ENCODE results near the gene MRTFB. TPM values are rescaled to one million over a fixed set of nuclear protein-coding genes. Genes with fewer than 3 reads are reported as not detected.
A peak's percentile ranks its signal among the peaks of the same experiment; 100 is the strongest.
"Not testable (repeated sequence)": the region's sequence is repeated elsewhere in the genome, so short reads cannot be mapped to it uniquely, and the experiment has no call there.

Gene MRTFB
- total and polyA plus RNA-seq, 3 donors from 2014 or later = 41.4 to 140 (median 91.4) TPM

DNA sequence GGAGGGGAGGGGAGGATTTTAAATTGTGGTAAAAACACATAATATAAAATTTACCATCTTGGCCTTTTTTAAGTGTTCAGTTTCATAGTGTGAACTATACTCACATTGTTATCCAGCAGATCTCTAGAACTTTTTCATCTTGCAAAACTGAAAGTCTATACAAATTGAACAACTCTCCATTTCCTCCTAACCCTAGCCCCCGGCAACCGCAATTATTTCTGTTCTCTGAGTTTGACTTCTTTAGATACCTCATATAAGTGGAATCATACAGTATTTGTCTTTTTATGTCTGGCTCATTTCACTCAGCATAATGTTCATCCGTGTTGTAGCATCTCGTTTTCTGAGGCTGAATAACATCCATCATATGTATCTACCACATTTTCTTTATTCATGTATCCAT lies 30.0 kb upstream of the MRTFB start:
- no peaks in the 10 kb centered on the region for H3K9me3 ChIP-seq
- intact Hi-C loops (cut with DNase I; ENCODE audit: low total_unique reads) = no loop called here
- WGBS, 2 donors = 89 to 92% methylated on average over 4 of the region's 4 CpGs
- H3K27me3 ChIP-seq = no peaks in the 10 kb centered on the region
- no peaks in the 10 kb centered on the region for H3K4me1 ChIP-seq
- no peak for DNase-seq
- no peak for TF ChIP-seq POLR2A (IDR thresholded peaks at IDR 0.05)
- TF ChIP-seq, protein P1, sequence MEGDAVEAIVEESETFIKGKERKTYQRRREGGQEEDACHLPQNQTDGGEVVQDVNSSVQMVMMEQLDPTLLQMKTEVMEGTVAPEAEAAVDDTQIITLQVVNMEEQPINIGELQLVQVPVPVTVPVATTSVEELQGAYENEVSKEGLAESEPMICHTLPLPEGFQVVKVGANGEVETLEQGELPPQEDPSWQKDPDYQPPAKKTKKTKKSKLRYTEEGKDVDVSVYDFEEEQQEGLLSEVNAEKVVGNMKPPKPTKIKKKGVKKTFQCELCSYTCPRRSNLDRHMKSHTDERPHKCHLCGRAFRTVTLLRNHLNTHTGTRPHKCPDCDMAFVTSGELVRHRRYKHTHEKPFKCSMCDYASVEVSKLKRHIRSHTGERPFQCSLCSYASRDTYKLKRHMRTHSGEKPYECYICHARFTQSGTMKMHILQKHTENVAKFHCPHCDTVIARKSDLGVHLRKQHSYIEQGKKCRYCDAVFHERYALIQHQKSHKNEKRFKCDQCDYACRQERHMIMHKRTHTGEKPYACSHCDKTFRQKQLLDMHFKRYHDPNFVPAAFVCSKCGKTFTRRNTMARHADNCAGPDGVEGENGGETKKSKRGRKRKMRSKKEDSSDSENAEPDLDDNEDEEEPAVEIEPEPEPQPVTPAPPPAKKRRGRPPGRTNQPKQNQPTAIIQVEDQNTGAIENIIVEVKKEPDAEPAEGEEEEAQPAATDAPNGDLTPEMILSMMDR (IDR thresholded peaks at IDR 0.05) = no peak
- no peaks in the 10 kb centered on the region for H3K36me3 ChIP-seq (ENCODE audit: low read depth, missing control alignments)
- H3K4me3 ChIP-seq = no peak overlapping the region
- H3K27ac ChIP-seq = no peak overlapping the region

DNA sequence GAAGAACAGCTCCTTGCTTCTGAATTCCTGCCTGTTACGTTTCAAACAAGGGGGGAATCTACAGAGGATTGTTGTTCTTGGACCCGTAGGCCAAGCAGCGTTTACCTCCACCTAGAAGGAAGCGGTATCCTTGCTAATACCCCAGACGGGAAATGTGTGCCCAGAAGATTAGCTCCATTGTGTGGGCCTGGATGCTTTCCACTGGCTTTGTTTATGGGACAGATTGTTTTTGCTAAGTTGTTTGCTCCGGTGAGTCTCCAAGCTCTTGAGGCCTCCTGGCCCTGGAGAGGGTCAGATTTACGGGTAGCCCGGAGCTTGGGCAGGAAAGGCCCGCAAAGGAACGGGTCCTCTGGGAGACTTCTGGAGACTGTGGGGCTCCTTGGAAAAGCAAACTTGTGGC lies 28.4 kb upstream of the MRTFB start:
- TF ChIP-seq, protein P1 (IDR thresholded peaks at IDR 0.05) = no peak
- TF ChIP-seq POLR2A (IDR thresholded peaks at IDR 0.05) = no peak
- Histone ChIP-seq H3K4me3 (no peak overlapping the region), H3K27me3 (no peaks in the 10 kb centered on the region), H3K4me1 (no peaks in the 10 kb centered on the region), H3K9me3 (no peaks in the 10 kb centered on the region), H3K36me3 (ENCODE audit: low read depth, missing control alignments) (no peaks in the 10 kb centered on the region), H3K27ac (peak overlapping the region; percentile 33 to 64)
- intact Hi-C loops (cut with DNase I; ENCODE audit: low total_unique reads) = no loop called here
- WGBS, 2 donors = 35 to 42% methylated on average over 10 of the region's 10 CpGs
- peak; percentile 27 for DNase-seq

DNA sequence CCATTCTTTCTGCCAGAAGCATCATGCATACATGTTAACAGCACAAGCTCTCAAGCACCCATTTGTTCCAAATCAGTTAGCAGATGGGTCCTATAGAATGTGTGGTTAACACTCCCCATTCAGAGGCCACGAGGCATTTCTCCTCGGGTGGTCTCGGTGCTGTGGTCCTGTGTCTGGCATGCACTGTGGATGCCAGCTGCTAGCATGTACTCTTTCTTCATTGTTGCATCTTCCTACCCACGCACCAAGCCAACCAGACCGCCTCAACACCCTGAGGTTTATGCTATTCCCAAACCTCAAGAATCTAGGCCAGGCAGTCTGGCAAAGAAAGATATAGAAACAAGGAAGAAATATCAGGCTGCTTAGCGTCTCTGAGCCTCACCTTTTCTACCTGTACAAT lies 27.8 kb upstream of the MRTFB start:
- WGBS, 2 donors = 84 to 89% methylated on average over 6 of the region's 6 CpGs
- Histone ChIP-seq H3K27ac (peak overlapping the region in 1 of 2 donors; percentile 64), H3K9me3 (no peaks in the 10 kb centered on the region), H3K36me3 (ENCODE audit: low read depth, missing control alignments) (no peaks in the 10 kb centered on the region), H3K27me3 (no peaks in the 10 kb centered on the region), H3K4me3 (no peak overlapping the region), H3K4me1 (peaks cover 1% of the 10 kb centered on the region)
- TF ChIP-seq, protein P1 (IDR thresholded peaks at IDR 0.05) = no peak
- TF ChIP-seq POLR2A (IDR thresholded peaks at IDR 0.05) = no peak
- intact Hi-C loops (cut with DNase I; ENCODE audit: low total_unique reads) = no loop called here
- no peak for DNase-seq

DNA sequence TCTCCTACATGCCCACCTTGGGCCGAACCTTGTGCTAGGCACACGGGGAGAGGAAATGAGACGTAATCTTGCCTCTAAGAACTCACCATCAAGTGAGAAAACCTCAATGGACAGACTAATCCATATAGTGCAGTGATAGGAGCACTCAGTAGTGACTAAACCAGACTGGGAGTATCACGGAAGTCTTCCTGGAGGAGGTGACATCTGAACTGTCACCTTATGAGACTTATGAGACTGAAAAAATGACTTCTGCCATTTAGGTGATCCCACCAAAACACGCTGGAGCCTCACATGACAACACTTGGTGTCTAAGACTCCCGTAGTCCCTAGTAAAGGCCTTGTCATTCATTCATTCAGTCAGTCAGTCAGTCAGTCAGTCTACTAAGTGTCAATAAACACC lies 27.3 kb upstream of the MRTFB start:
- 98% methylated on average over 6 of the region's 6 CpGs for WGBS, 2 donors
- no peak for DNase-seq
- peaks cover 6% of the 10 kb centered on the region for H3K4me1 ChIP-seq
- no peak for TF ChIP-seq POLR2A (IDR thresholded peaks at IDR 0.05)
- TF ChIP-seq, protein P1 (IDR thresholded peaks at IDR 0.05) = no peak
- H3K9me3 ChIP-seq = no peaks in the 10 kb centered on the region
- intact Hi-C loops (cut with DNase I; ENCODE audit: low total_unique reads) = no loop called here
- no peak overlapping the region for H3K4me3 ChIP-seq
- H3K27ac ChIP-seq = peak overlapping the region in 1 of 2 donors; percentile 64
- no peaks in the 10 kb centered on the region for H3K27me3 ChIP-seq
- no peaks in the 10 kb centered on the region for H3K36me3 ChIP-seq (ENCODE audit: low read depth, missing control alignments)

DNA sequence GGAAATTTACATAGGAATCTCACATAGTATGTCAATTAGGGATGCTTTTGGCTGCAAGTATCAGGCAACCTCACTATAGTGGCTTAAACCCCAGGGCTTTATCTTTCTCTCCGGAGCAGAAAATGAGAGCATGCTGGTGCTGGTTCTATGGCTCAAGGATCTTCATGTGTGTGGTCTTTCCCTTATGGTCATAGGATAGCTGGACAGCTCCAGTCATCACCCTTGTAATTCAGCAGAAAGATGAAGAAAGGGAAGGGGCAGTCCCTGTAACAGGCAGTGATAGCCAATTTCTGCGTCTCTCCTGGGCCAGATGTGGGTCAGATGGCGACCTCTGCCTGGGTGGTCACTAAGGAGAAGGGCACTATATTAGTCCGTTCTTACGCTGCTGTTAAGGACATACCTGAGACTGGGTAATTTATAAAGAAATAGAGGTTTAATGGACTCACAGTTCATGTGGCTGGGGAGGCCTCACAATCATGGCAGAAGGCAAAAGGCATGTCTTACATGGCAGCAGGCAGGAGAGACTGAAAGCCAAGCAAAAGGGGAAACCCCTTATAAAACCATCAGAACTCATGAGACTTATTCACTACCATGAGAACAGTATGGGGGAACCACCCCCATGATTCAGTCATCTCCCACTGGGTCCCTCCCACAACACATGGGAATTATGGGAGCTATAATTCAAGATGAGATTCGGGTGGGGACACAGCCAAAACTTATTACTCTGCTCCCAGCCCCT lies 23.8 kb upstream of the MRTFB start:
- H3K27ac ChIP-seq; H3K27me3 ChIP-seq; H3K9me3 ChIP-seq; H3K4me3 ChIP-seq; intact Hi-C loops (cut with DNase I; ENCODE audit: low total_unique reads); H3K36me3 ChIP-seq (ENCODE audit: low read depth, missing control alignments); DNase-seq: not testable (repeated sequence)
- 71 to 72% methylated on average over 6 of the region's 6 CpGs for WGBS, 2 donors
- peaks cover 27% of the 10 kb centered on the region for H3K4me1 ChIP-seq

All from testis (tissue), 3 donors.